Prostate gland (tissue), 2 donors: Measurements from ENCODE around the gene RGCC. TPM values are rescaled to one million over a fixed set of nuclear protein-coding genes. Genes with fewer than 3 reads are reported as not detected.
A peak's percentile ranks its signal among the peaks of the same experiment; 100 is the strongest.

ENCODE experiments used
- DNase-seq: peaks from one replicate; pipeline ENCODE4 v3.0.0-alpha.2; 2019; ENCODE audit warnings: low spot score
- H3K27ac ChIP-seq, 2 donors: fragments of 200-600 bp; sonication (generic); 2 replicates each; pipeline ENCODE4 v1.5.1; 2017 to 2019
- H3K27me3 ChIP-seq: fragments of 200-600 bp; sonication (generic); replicated peaks from 2 replicates; pipeline ENCODE4 v1.5.1; 2019; ENCODE audit not compliant: insufficient read depth
- H3K36me3 ChIP-seq, 2 donors: fragments of 200-600 bp; sonication (generic); 1 replicate in 1 of 2; 2 replicates in 1 of 2; pipeline versions ENCODE4 v1.5.1 to v1.8.1; 2017 to 2019
- H3K4me1 ChIP-seq: fragments of 200-600 bp; sonication (generic); replicated peaks from 2 replicates; pipeline ENCODE4 v1.5.1; 2019
- H3K4me3 ChIP-seq, 2 donors: fragments of 200-600 bp; sonication (generic); 2 replicates each; pipeline ENCODE4 v1.5.1; 2017 to 2019
- H3K9me3 ChIP-seq: fragments of 200-600 bp; sonication (generic); 2 replicates; pipeline ENCODE4 v1.5.1; 2017
- CTCF ChIP-seq, 4 experiments: fragments of 200-600 bp in 2 of 4; fragments of 450-650 bp in 2 of 4; sonication (generic) in 2 of 4; IDR thresholded peaks; 1 replicate in 3 of 4; 2 replicates in 1 of 4; pipeline ENCODE4 v1.5.1; 2016 to 2019; ENCODE audit warnings: antibody characterized with exemption in 4 of 4, mild to moderate bottlenecking in 2 of 4, moderate library complexity in 2 of 4
- POLR2A ChIP-seq: fragments of 450-650 bp; IDR thresholded peaks from one replicate; pipeline ENCODE4 v1.6.1; 2016; ENCODE audit warnings: antibody characterized with exemption, mild to moderate bottlenecking
- POLR2AphosphoS5 ChIP-seq: sonication (generic); formaldehyde crosslinking; IDR thresholded peaks from one replicate; pipeline ENCODE4 v1.6.1; 2017; ENCODE audit warnings: antibody characterized with exemption
- WGBS: methylation state at CpG from one replicate; pipeline ENCODE4 v1.1.5; 2018; 5-methylcytosine and 5-hydroxymethylcytosine counted together
- intact Hi-C: fragments of 100-400 bp; cut with DNase I; formaldehyde crosslinking; loops from one replicate; pipeline ENCODE4 v1.14.2; 2022
- total RNA-seq, 2 donors: library from RNA; depleted of rRNA; stranded (reverse); fragments of >200 nt; gene quantifications; one replicate each; pipeline ENCODE4 v1.1.0, GENCODE V29; 2016

Gene RGCC
- total RNA-seq, 2 donors from 2014 or later = 87.0 to 140 TPM

DNA sequence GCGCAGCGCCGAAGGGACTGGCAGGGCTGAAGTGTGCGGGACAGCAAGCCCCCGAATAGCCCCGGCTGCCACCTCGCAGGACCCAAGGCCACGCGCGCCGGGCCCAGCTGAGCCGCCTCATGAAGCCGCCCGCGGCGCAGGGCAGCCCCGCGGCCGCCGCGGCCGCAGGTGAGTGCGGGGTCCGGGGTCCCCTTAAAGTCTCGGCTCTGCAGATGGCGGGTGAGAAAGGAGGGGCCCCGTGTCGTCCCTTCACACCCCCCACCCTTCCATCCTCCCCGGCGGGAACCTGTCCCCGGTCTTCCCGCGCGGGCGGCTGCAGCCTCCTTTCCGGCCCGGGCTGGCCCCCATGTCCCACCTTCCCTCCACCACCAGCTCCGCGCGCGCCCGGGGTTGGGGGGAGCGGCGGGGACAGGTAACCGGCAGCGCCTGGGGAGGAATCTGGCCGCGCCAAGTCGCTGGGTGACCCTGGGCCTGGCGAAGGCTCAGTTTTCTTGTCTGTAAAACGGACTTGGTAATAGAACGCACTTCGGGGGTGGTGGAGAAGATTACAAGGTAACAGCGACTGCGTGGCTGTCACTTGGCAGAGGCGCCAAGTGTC is 338 bp downstream of the RGCC start:
- H3K9me3 ChIP-seq = no peaks in the 10 kb centered on the region
- 0% methylated on average over 40 of the region's 56 CpGs for WGBS
- no peaks in the 10 kb centered on the region for H3K36me3 ChIP-seq
- H3K4me3 ChIP-seq = peak overlapping the region; percentile 60 to 61
- TF ChIP-seq CTCF (IDR thresholded peaks at IDR 0.05) = no peak
- TF ChIP-seq POLR2AphosphoS5 = no peak
- H3K27me3 ChIP-seq = no peaks in the 10 kb centered on the region
- H3K27ac ChIP-seq = peak overlapping the region; percentile 23 to 64
- no peak for DNase-seq
- intact Hi-C loops = no loop called here
- no peaks in the 10 kb centered on the region for H3K4me1 ChIP-seq

GRCh38 chr13:41458187-41458760 is 924 bp downstream of the RGCC start:
- H3K27ac ChIP-seq = peak overlapping the region; percentile 23 to 64
- no peaks in the 10 kb centered on the region for H3K36me3 ChIP-seq
- DNase-seq = peak; percentile 16
- TF ChIP-seq POLR2A (no peak), CTCF (IDR thresholded peaks at IDR 0.05) (no peak), POLR2AphosphoS5 (no peak)
- H3K27me3 ChIP-seq = no peaks in the 10 kb centered on the region
- 8% methylated on average over 50 of the region's 50 CpGs for WGBS
- H3K4me1 ChIP-seq = no peaks in the 10 kb centered on the region
- intact Hi-C loops = no loop called here
- peak overlapping the region; percentile 60 to 61 for H3K4me3 ChIP-seq
- H3K9me3 ChIP-seq = no peaks in the 10 kb centered on the region

- H3K27me3 ChIP-seq = no peaks in the 10 kb centered on the region
- TF ChIP-seq CTCF (IDR thresholded peaks at IDR 0.05) (peak in 3 of 4 experiments; percentile 13 to 63 (median 33)), POLR2A (peak; percentile 13), POLR2AphosphoS5 (peak; percentile 12)
- peak overlapping the region; percentile 60 to 61 for H3K4me3 ChIP-seq
- H3K9me3 ChIP-seq = no peaks in the 10 kb centered on the region
- no peaks in the 10 kb centered on the region for H3K4me1 ChIP-seq
- peak; percentile 20 for DNase-seq
- WGBS = 45% methylated on average over 4 of the region's 4 CpGs
- peak overlapping the region; percentile 23 to 64 for H3K27ac ChIP-seq
- intact Hi-C loops = no loop called here
- H3K36me3 ChIP-seq = no peaks in the 10 kb centered on the region
Observed at GRCh38 chr13:41458761-41459431, 1.5 kb downstream of the RGCC start.

DNA sequence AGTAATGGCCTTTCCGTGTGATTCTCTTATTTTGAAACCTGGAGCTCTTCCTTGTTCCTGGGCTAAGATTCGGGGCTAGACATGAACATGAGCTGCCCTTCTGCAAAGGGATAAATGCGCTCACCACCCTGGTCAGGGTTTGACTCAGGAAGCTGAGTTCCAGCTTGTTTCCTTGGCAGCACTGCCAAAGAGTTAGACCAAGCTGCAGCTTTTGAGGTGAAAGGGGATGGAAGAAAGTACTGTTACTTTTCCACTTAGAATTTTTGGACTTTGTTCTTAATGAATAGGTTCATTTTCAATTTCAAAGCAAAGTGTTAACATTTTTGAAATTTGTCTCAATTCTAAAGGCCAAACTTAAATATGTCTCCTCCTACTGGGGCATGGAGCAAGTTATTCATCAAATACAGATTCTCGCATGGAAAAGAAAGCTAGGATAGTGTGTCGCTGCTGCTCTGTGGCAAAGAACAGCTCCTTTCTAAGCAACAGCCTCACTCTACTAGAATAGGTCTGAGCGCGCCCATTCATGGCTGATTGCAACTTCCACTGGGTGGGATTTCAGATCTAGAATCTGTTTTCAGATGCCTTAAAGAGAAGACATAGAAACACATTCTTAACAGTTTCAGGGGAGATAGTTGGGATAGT is 2.2 kb downstream of the RGCC start:
- intact Hi-C loops = no loop called here
- no peaks in the 10 kb centered on the region for H3K4me1 ChIP-seq
- no peaks in the 10 kb centered on the region for H3K27me3 ChIP-seq
- DNase-seq = no peak
- peak overlapping the region in 1 of 2 donors; percentile 12 for H3K27ac ChIP-seq
- no peaks in the 10 kb centered on the region for H3K9me3 ChIP-seq
- H3K36me3 ChIP-seq = no peaks in the 10 kb centered on the region
- H3K4me3 ChIP-seq = peak overlapping the region; percentile 60 to 61
- WGBS = 90% methylated on average over 7 of the region's 7 CpGs
- TF ChIP-seq POLR2AphosphoS5 (no peak), CTCF (IDR thresholded peaks at IDR 0.05) (no peak), POLR2A (no peak)
